ENCODE data around the gene ATAD3A.
"Not testable (repeated sequence)": the region's sequence is repeated elsewhere in the genome, so short reads cannot be mapped to it uniquely, and the experiment has no call there.

The ATAD3A gene

GRCh38 chr1:1517973-1518620 is 6.1 kb downstream of the ATAD3A start:
- ChIA-PET POLR2A (no interaction called here), CTCF (no interaction called here)
- DNase-seq (ENCODE audit: extremely low spot score), result no peak
- no peak for TF ChIP-seq CTCF (IDR thresholded peaks at IDR 0.05; ENCODE audit: control extremely low read depth, extremely low read depth, low read depth, missing control alignments)

GRCh38 chr1:1518621-1519007 is 6.7 kb downstream of the ATAD3A start:
- CTCF ChIA-PET; DNase-seq (ENCODE audit: extremely low spot score); POLR2A ChIA-PET: not testable (repeated sequence)

GRCh38 chr1:1519805-1520505 is 8.0 kb downstream of the ATAD3A start:
- CTCF ChIA-PET; POLR2A ChIA-PET; DNase-seq (ENCODE audit: extremely low spot score): not testable (repeated sequence)

- no peak for DNase-seq (ENCODE audit: extremely low spot score)
- CTCF ChIA-PET, result no interaction called here
- no peak for TF ChIP-seq CTCF (IDR thresholded peaks at IDR 0.05; ENCODE audit: control extremely low read depth, extremely low read depth, low read depth, missing control alignments)
- POLR2A ChIA-PET, result no interaction called here
These were observed 9.4 kb downstream of the ATAD3A start for GRCh38 chr1:1521331-1521730.

- CTCF ChIA-PET; POLR2A ChIA-PET; DNase-seq (ENCODE audit: extremely low spot score): not testable (repeated sequence)
These were observed 10.6 kb downstream of the ATAD3A start for GRCh38 chr1:1522536-1522935.

GRCh38 chr1:1523226-1523625 is 11.3 kb downstream of the ATAD3A start:
- POLR2A ChIA-PET, result interaction anchor here (0.6 kb wide), 1 partner anchor 139 kb away, joined by 5 read pairs; no protein-coding TSS in a partner anchor
- CTCF ChIA-PET; DNase-seq (ENCODE audit: extremely low spot score): not testable (repeated sequence)

- CTCF ChIA-PET; DNase-seq (ENCODE audit: extremely low spot score): not testable (repeated sequence)
- POLR2A ChIA-PET, result interaction anchor here (0.6 kb wide), 1 partner anchor 139 kb away, joined by 5 read pairs; no protein-coding TSS in a partner anchor
These were observed 11.7 kb downstream of the ATAD3A start for GRCh38 chr1:1523651-1524050.

GRCh38 chr1:1524750-1525383 is 12.9 kb downstream of the ATAD3A start:
- POLR2A ChIA-PET; CTCF ChIA-PET; DNase-seq (ENCODE audit: extremely low spot score): not testable (repeated sequence)

GRCh38 chr1:1526476-1526875 is 14.5 kb downstream of the ATAD3A start:
- CTCF ChIA-PET; DNase-seq (ENCODE audit: extremely low spot score); POLR2A ChIA-PET: not testable (repeated sequence)

- DNase-seq (ENCODE audit: extremely low spot score), result no peak
- POLR2A ChIA-PET, result no interaction called here
- CTCF ChIA-PET, result no interaction called here
- no peak for TF ChIP-seq CTCF (IDR thresholded peaks at IDR 0.05; ENCODE audit: control extremely low read depth, extremely low read depth, low read depth, missing control alignments)
These were observed 15.3 kb downstream of the ATAD3A start for GRCh38 chr1:1527092-1527816.
